Stimulated activated naive B cell treated with anti-CD40 and anti-IgM and Interleukin-4, amounts not matched to agents 10 μg/mL and 1 μg/mL and 100 μg/mL, for 72 hours (primary cell): Measurements from ENCODE around the gene MFAP3L.

Experiments used
- ATAC-seq, 2 donors: fragments of 150-1000 bp; cut with Tn5 transposase; replicated peaks; 2 replicates each; pipeline ENCODE4 v1.10.0; 2021; ENCODE audit warnings: moderate library complexity in 1 of 2
- DNase-seq: peaks from one replicate; pipeline ENCODE4 v3.0.0; 2021
- H3K27ac Mint-ChIP-seq: one replicate; pipeline ENCODE4 v1.8.0; 2022; ENCODE audit warnings: mild to moderate bottlenecking, mixed read lengths
- H3K27me3 Mint-ChIP-seq, 2 donors: one replicate each; pipeline ENCODE4 v1.8.0; 2022; ENCODE audit warnings: mixed read lengths in 2 of 2
- H3K36me3 Mint-ChIP-seq, 2 donors: one replicate each; pipeline ENCODE4 v1.8.0; 2022; ENCODE audit warnings: mixed read lengths in 2 of 2, mild to moderate bottlenecking in 1 of 2
- H3K4me1 Mint-ChIP-seq, 2 donors: one replicate each; pipeline ENCODE4 v1.8.0; 2022; ENCODE audit warnings: mixed read lengths in 2 of 2, mild to moderate bottlenecking in 1 of 2
- H3K4me3 Mint-ChIP-seq, 2 donors: one replicate each; pipeline ENCODE4 v1.8.0; 2022; ENCODE audit warnings: mild to moderate bottlenecking in 2 of 2, mixed read lengths in 2 of 2, moderate library complexity in 1 of 2
- H3K9me3 Mint-ChIP-seq, 2 donors: one replicate each; pipeline ENCODE4 v1.8.0; 2022; ENCODE audit warnings: mixed read lengths in 2 of 2, mild to moderate bottlenecking in 1 of 2

MFAP3L gene

GRCh38 chr4:170037481-170037880 is 11.3 kb upstream of the MFAP3L start:
- Mint-ChIP-seq H3K9me3 (no peaks in the 10 kb centered on the region), H3K36me3 (no peaks in the 10 kb centered on the region), H3K4me3 (no peak overlapping the region), H3K27me3 (peaks cover 10 to 15% of the 10 kb centered on the region in 2 donors), H3K4me1 (no peaks in the 10 kb centered on the region), H3K27ac (no peak overlapping the region)
- no peak for ATAC-seq
- no peak for DNase-seq

- ATAC-seq = no peak
- H3K36me3 Mint-ChIP-seq = no peaks in the 10 kb centered on the region
- no peaks in the 10 kb centered on the region for H3K9me3 Mint-ChIP-seq
- no peak for DNase-seq
- H3K4me3 Mint-ChIP-seq = no peak overlapping the region
- no peak overlapping the region for H3K27ac Mint-ChIP-seq
- H3K27me3 Mint-ChIP-seq = peaks cover 19 to 25% of the 10 kb centered on the region in 2 donors
- H3K4me1 Mint-ChIP-seq = no peaks in the 10 kb centered on the region
These were observed 9.7 kb upstream of the MFAP3L start for GRCh38 chr4:170035845-170036244.

GRCh38 chr4:170035231-170035630 is 9.0 kb upstream of the MFAP3L start:
- no peak for ATAC-seq
- DNase-seq = no peak
- peaks cover 19 to 20% of the 10 kb centered on the region in 2 donors for H3K27me3 Mint-ChIP-seq
- no peak overlapping the region for H3K4me3 Mint-ChIP-seq
- H3K36me3 Mint-ChIP-seq = no peaks in the 10 kb centered on the region
- H3K9me3 Mint-ChIP-seq = no peaks in the 10 kb centered on the region
- H3K4me1 Mint-ChIP-seq = no peaks in the 10 kb centered on the region
- H3K27ac Mint-ChIP-seq = no peak overlapping the region

- peaks cover 24 to 27% of the 10 kb centered on the region in 2 donors for H3K27me3 Mint-ChIP-seq
- no peak overlapping the region for H3K4me3 Mint-ChIP-seq
- no peaks in the 10 kb centered on the region for H3K9me3 Mint-ChIP-seq
- H3K36me3 Mint-ChIP-seq = no peaks in the 10 kb centered on the region
- ATAC-seq (no peak), DNase-seq (no peak)
- H3K4me1 Mint-ChIP-seq = no peaks in the 10 kb centered on the region
- no peak overlapping the region for H3K27ac Mint-ChIP-seq
These were observed 7.8 kb upstream of the MFAP3L start for GRCh38 chr4:170033999-170034398.

GRCh38 chr4:170030121-170030520 is 3.9 kb upstream of the MFAP3L start:
- Mint-ChIP-seq H3K27ac (no peak overlapping the region), H3K27me3 (peaks cover 40 to 44% of the 10 kb centered on the region in 2 donors), H3K36me3 (peaks cover 0 to 6% of the 10 kb centered on the region in 2 donors), H3K9me3 (peaks cover 2 to 4% of the 10 kb centered on the region in 2 donors), H3K4me3 (no peak overlapping the region), H3K4me1 (peaks cover 11 to 13% of the 10 kb centered on the region in 2 donors)
- ATAC-seq (no peak), DNase-seq (no peak)

- DNase-seq (peak; percentile 86), ATAC-seq (peak; percentile 80 to 83)
- H3K4me3 Mint-ChIP-seq = peak overlapping the region; percentile 91 to 94
- peaks cover 0 to 6% of the 10 kb centered on the region in 2 donors for H3K36me3 Mint-ChIP-seq
- H3K27me3 Mint-ChIP-seq = peaks cover 39 to 40% of the 10 kb centered on the region in 2 donors
- peaks cover 11 to 13% of the 10 kb centered on the region in 2 donors for H3K4me1 Mint-ChIP-seq
- H3K9me3 Mint-ChIP-seq = peaks cover 2 to 4% of the 10 kb centered on the region in 2 donors
- H3K27ac Mint-ChIP-seq = peak overlapping the region; percentile 95
These were observed 1.1 kb upstream of the MFAP3L start for GRCh38 chr4:170027181-170027829.

- peaks cover 11 to 13% of the 10 kb centered on the region in 2 donors for H3K4me1 Mint-ChIP-seq
- H3K27ac Mint-ChIP-seq = peak overlapping the region; percentile 69
- peaks cover 0 to 6% of the 10 kb centered on the region in 2 donors for H3K36me3 Mint-ChIP-seq
- H3K9me3 Mint-ChIP-seq = peaks cover 2 to 4% of the 10 kb centered on the region in 2 donors
- no peak for ATAC-seq
- DNase-seq = no peak
- peak overlapping the region; percentile 80 to 83 for H3K4me3 Mint-ChIP-seq
- H3K27me3 Mint-ChIP-seq = peaks cover 32 to 34% of the 10 kb centered on the region in 2 donors
These were observed 507 bp downstream of the MFAP3L start for GRCh38 chr4:170025523-170026252.

- H3K4me3 Mint-ChIP-seq = no peak overlapping the region
- H3K4me1 Mint-ChIP-seq = peaks cover 4 to 7% of the 10 kb centered on the region in 2 donors
- no peak overlapping the region for H3K27ac Mint-ChIP-seq
- H3K36me3 Mint-ChIP-seq = peaks cover 0 to 1% of the 10 kb centered on the region in 2 donors
- peaks cover 12 to 18% of the 10 kb centered on the region in 2 donors for H3K27me3 Mint-ChIP-seq
- DNase-seq = no peak
- ATAC-seq = no peak
- no peaks in the 10 kb centered on the region for H3K9me3 Mint-ChIP-seq
These were observed 4.0 kb downstream of the MFAP3L start for GRCh38 chr4:170022211-170022610.

GRCh38 chr4:170017252-170017651 is 8.9 kb downstream of the MFAP3L start:
- no peaks in the 10 kb centered on the region for H3K9me3 Mint-ChIP-seq
- peaks cover 7 to 13% of the 10 kb centered on the region in 2 donors for H3K27me3 Mint-ChIP-seq
- H3K4me3 Mint-ChIP-seq = no peak overlapping the region
- ATAC-seq = no peak
- no peak overlapping the region for H3K27ac Mint-ChIP-seq
- no peaks in the 10 kb centered on the region for H3K36me3 Mint-ChIP-seq
- no peaks in the 10 kb centered on the region for H3K4me1 Mint-ChIP-seq
- DNase-seq = no peak

- Mint-ChIP-seq H3K27ac (no peak overlapping the region), H3K27me3 (peaks cover 3 to 5% of the 10 kb centered on the region in 2 donors), H3K4me1 (peaks cover 0 to 4% of the 10 kb centered on the region in 2 donors), H3K4me3 (no peak overlapping the region), H3K9me3 (peaks cover 0 to 2% of the 10 kb centered on the region in 2 donors), H3K36me3 (no peaks in the 10 kb centered on the region)
- DNase-seq (no peak), ATAC-seq (no peak)
These were observed 10.9 kb downstream of the MFAP3L start for GRCh38 chr4:170015285-170015684.

- Mint-ChIP-seq H3K4me3 (no peak overlapping the region), H3K36me3 (no peaks in the 10 kb centered on the region), H3K27me3 (peaks cover 4 to 5% of the 10 kb centered on the region in 2 donors), H3K9me3 (peaks cover 0 to 3% of the 10 kb centered on the region in 2 donors), H3K4me1 (peaks cover 0 to 4% of the 10 kb centered on the region in 2 donors), H3K27ac (no peak overlapping the region)
- no peak for DNase-seq
- ATAC-seq = no peak
These were observed 11.7 kb downstream of the MFAP3L start for GRCh38 chr4:170014359-170015011.

- DNase-seq (no peak), ATAC-seq (no peak)
- no peak overlapping the region for H3K4me3 Mint-ChIP-seq
- H3K36me3 Mint-ChIP-seq = no peaks in the 10 kb centered on the region
- peaks cover 0 to 7% of the 10 kb centered on the region in 2 donors for H3K27me3 Mint-ChIP-seq
- no peak overlapping the region for H3K27ac Mint-ChIP-seq
- H3K9me3 Mint-ChIP-seq = peaks cover 0 to 3% of the 10 kb centered on the region in 2 donors
- H3K4me1 Mint-ChIP-seq = peaks cover 12 to 13% of the 10 kb centered on the region in 2 donors
These were observed 13.6 kb downstream of the MFAP3L start for GRCh38 chr4:170012629-170012958.

- no peak overlapping the region for H3K4me3 Mint-ChIP-seq
- peaks cover under 1 to 8% of the 10 kb centered on the region in 2 donors for H3K27me3 Mint-ChIP-seq
- H3K27ac Mint-ChIP-seq = no peak overlapping the region
- DNase-seq (no peak), ATAC-seq (no peak)
- H3K36me3 Mint-ChIP-seq = no peaks in the 10 kb centered on the region
- H3K4me1 Mint-ChIP-seq = peaks cover 13 to 18% of the 10 kb centered on the region in 2 donors
- H3K9me3 Mint-ChIP-seq = peaks cover 0 to 3% of the 10 kb centered on the region in 2 donors
These were observed 14.1 kb downstream of the MFAP3L start for GRCh38 chr4:170011921-170012628.

- ATAC-seq = no peak
- H3K4me3 Mint-ChIP-seq = no peak overlapping the region
- no peak overlapping the region for H3K27ac Mint-ChIP-seq
- H3K9me3 Mint-ChIP-seq = peaks cover 0 to 3% of the 10 kb centered on the region in 2 donors
- DNase-seq = no peak
- H3K4me1 Mint-ChIP-seq = peaks cover 15 to 25% of the 10 kb centered on the region in 2 donors
- no peaks in the 10 kb centered on the region for H3K36me3 Mint-ChIP-seq
- H3K27me3 Mint-ChIP-seq = peaks cover 7 to 14% of the 10 kb centered on the region in 2 donors
These were observed 16.9 kb downstream of the MFAP3L start for GRCh38 chr4:170009291-170009690.
